HUES48 (cell line): Measurements from ENCODE around the gene TSPAN17.

Source experiments
- H3K27ac ChIP-seq: one replicate; pipeline ENCODE4 v1.7.0; 2013; ENCODE audit warnings: low read depth, low read length, inconsistent platforms
- H3K27me3 ChIP-seq: 2 replicates; pipeline ENCODE4 v1.6.1; 2013; ENCODE audit warnings: mild to moderate bottlenecking, low read length; ENCODE audit not compliant: control insufficient read depth, insufficient read depth
- H3K36me3 ChIP-seq: 2 replicates; pipeline ENCODE4 v1.6.1; 2013; ENCODE audit warnings: low read length; ENCODE audit not compliant: control insufficient read depth, insufficient read depth
- H3K4me1 ChIP-seq: 2 replicates; pipeline ENCODE4 v1.6.1; 2013; ENCODE audit warnings: mild to moderate bottlenecking, low read length; ENCODE audit not compliant: control insufficient read depth, insufficient read depth
- H3K4me3 ChIP-seq: 2 replicates; pipeline ENCODE4 v1.5.1; 2013; ENCODE audit warnings: mild to moderate bottlenecking, low read depth, low read length
- H3K9ac ChIP-seq: 2 replicates; pipeline ENCODE4 v1.6.1; 2013; ENCODE audit warnings: mild to moderate bottlenecking, low read depth, low read length, moderate library complexity
- H3K9me3 ChIP-seq: 2 replicates; pipeline ENCODE4 v1.6.1; 2013; ENCODE audit warnings: low read length; ENCODE audit not compliant: control insufficient read depth, insufficient read depth

TSPAN17 gene

GRCh38 chr5:176624142-176624541 lies 23.1 kb upstream of the TSPAN17 start:
- H3K27ac ChIP-seq: no peak overlapping the region
- H3K27me3 ChIP-seq: peaks cover 35% of the 10 kb centered on the region
- no peaks in the 10 kb centered on the region for H3K36me3 ChIP-seq
- peaks cover 7% of the 10 kb centered on the region for H3K4me1 ChIP-seq
- H3K9ac ChIP-seq: no peak overlapping the region
- no peak overlapping the region for H3K4me3 ChIP-seq
- no peaks in the 10 kb centered on the region for H3K9me3 ChIP-seq

DNA sequence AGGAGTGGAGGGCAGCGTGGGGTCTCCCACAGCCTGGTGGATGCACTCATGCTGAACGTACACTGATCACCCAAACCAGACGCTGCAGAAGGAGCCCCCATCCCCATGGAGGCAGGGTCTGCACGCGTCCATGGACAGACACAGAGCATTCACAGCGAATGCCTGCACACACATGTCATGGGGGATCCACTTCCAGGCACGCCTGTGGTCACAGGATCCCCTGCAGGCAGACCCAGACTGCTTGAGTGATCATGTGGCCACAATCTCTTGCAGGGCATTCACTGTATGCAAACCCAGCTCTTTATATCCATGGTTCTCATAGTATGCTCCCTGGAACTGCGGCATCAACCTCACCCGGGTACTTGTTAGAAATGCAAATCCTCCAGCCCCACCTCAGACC lies 22.3 kb upstream of the TSPAN17 start:
- peaks cover 36% of the 10 kb centered on the region for H3K27me3 ChIP-seq
- no peak overlapping the region for H3K9ac ChIP-seq
- no peaks in the 10 kb centered on the region for H3K9me3 ChIP-seq
- H3K4me3 ChIP-seq: no peak overlapping the region
- H3K36me3 ChIP-seq: no peaks in the 10 kb centered on the region
- 0 out of 2 replicates have a peak, but pooled peaks cover 4% of the 10 kb centered on the region for H3K4me1 ChIP-seq
- H3K27ac ChIP-seq: no peak overlapping the region

DNA sequence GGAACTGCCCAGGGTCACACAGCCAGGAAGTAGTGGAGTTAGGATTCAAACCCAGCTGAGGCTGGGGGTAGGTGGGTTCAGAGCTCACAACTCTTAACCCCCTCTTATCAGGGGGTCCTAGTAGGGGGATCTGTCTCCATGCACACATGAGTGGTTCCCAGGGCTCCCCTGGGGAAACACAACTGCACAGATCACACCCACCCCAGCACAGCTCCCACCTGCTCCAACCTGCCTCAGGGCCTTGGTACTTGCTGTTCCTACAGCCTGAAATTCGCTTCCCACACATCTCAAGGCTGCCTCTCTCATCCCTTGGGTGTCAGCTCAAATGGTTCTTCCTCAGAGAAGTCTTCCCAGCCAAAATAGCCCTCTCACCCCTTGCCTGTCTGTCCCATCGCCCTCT lies 21.8 kb upstream of the TSPAN17 start:
- peaks cover 32% of the 10 kb centered on the region for H3K27me3 ChIP-seq
- H3K9me3 ChIP-seq: no peaks in the 10 kb centered on the region
- H3K36me3 ChIP-seq: no peaks in the 10 kb centered on the region
- H3K27ac ChIP-seq: no peak overlapping the region
- H3K4me1 ChIP-seq: 0 out of 2 replicates have a peak, but pooled peaks cover 4% of the 10 kb centered on the region
- no peak overlapping the region for H3K4me3 ChIP-seq
- no peak overlapping the region for H3K9ac ChIP-seq

DNA sequence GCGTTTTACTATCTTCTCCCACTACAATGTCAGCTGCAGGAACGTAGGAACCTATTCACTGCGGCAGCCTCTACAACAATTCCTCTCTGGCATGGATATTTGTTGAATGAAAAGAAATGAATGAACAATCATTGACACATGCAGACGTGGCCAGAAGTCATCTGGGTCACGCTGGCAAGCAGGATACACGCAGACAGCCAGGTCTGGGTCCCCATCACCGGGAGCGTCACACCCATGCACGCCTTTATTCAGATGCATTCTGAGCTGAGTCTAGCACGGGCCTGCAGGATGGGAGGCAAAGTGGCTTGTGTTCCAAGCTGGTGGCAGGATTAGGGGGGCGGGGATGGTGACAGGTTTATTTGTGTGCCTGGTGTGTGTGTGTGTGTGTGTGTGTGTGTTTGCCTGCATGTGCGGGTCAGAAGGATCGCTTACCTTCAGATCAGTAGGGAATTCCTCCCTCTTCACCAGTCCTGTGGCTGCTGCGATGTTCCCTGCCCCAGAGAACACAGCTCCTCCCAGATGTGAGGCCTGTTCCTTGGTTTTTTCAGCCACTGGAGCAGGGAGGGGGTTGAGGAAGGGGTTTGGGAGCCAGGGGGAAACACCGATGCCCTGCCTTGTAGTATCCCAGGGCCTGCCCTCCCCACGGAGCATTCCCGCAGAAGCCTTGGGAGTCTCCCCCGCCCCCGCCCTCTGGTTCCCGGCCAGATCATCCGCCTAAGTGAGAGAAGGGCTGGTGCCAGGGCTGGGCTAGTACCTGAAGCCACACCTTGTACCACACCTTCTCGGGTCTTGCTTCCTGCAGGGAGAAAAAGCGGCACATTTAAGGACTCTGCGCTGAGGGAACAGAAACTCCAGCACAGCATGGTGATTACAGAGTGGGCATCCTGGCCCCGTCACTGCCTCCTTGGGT lies 21.1 kb upstream of the TSPAN17 start:
- Histone ChIP-seq H3K9ac (no peak overlapping the region), H3K4me1 (peaks cover 10% of the 10 kb centered on the region; the same call in 1 of the 2 replicates), H3K36me3 (no peaks in the 10 kb centered on the region), H3K27ac (no peak overlapping the region), H3K9me3 (no peaks in the 10 kb centered on the region), H3K4me3 (no peak overlapping the region), H3K27me3 (peaks cover 33% of the 10 kb centered on the region)

- Histone ChIP-seq H3K4me3 (no peak overlapping the region), H3K36me3 (no peaks in the 10 kb centered on the region), H3K4me1 (peaks cover 10% of the 10 kb centered on the region; the same call in 1 of the 2 replicates), H3K9me3 (no peaks in the 10 kb centered on the region), H3K27me3 (peaks cover 36% of the 10 kb centered on the region), H3K9ac (no peak overlapping the region), H3K27ac (no peak overlapping the region)
Measured at GRCh38 chr5:176626876-176627236, 20.4 kb upstream of the TSPAN17 start.

DNA sequence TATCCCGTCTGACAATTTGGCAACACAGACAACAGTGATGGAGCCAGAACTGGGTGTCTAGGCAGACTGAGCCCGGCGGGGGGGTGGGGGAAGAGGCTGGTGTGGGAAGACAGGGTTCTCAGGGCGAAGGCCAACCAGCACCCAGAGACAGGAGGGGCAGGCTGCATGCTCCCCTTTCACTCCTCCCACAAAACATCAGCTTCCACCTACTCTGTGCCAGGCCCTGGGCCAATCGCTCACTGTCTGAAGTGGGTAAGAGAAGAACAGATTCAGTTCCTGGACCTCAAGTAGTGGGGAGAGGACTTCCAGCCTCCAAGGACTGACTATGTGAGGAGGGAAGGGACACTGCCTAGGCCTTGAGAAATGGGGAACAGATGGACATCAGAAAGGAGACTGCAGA lies 19.7 kb upstream of the TSPAN17 start:
- H3K4me3 ChIP-seq: no peak overlapping the region
- peaks cover 39% of the 10 kb centered on the region for H3K27me3 ChIP-seq
- H3K9ac ChIP-seq: no peak overlapping the region
- no peaks in the 10 kb centered on the region for H3K9me3 ChIP-seq
- no peak overlapping the region for H3K27ac ChIP-seq
- H3K36me3 ChIP-seq: no peaks in the 10 kb centered on the region
- peaks cover 10% of the 10 kb centered on the region; the same call in 1 of the 2 replicates for H3K4me1 ChIP-seq

DNA sequence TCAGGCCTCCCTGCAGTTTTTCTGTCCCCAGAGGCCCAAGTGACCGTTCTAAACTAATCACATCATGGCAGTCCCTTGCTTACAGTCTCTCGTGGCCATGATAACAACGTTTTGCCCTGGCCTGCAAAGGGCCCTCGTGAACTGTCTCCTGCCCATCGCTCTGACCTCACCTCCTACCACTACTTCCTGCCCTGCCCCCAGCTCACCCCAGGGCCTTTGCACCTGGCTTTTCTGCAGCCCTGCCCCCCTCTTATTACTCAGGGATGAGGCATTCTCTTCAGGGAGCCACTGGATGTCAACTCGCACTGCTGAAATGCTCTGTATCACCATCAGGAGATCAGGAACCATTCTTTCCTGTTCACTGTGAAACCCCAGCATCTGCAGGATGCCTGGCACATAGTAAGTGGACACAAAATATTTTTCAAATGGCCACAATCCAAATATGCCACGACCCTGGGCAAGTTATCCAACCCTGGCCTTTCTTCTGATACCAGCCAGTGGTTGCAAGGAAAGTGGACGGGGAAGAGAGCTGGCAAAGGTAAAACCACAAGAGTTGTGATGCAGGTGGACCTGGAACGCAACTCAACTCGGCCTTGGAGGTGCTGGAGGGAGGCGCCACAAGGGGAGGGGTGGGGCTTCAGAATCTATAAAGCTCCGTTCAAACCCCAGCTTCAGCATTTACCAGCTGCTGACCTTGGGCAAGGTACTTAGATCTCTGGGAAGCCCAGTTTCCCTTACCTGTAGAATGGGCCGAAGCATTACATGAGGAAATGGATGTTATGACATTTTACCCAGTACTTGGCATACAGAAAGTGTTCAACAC lies 18.7 kb upstream of the TSPAN17 start:
- H3K27me3 ChIP-seq: peaks cover 48% of the 10 kb centered on the region

DNA sequence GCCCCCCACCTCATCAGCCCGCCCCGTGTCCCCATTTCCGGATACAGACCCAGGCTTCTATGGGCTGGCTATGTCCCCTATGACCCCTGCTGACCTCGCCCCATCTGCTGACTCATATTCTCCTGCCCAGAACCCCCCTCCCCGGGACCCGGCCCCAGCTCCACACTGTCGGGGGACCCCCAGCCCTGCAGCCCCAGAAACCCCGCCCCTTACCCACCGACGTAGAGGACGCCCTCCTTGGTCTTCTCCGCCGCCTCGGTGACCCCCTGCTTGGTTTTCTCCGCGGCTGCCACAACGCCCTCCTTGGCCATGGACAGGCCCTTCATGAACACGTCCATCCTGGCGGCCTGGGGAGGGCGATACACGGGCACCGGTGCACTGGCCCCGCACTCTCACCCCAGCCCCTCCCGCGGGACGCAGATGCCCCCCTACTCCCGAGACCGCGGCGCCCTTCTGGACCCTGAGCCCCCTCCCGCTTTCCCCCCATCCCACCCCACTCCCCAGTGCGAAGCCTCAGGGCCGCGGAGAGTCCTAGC lies 17.9 kb upstream of the TSPAN17 start:
- no peak overlapping the region for H3K9ac ChIP-seq
- H3K27ac ChIP-seq: no peak overlapping the region
- H3K9me3 ChIP-seq: no peaks in the 10 kb centered on the region
- H3K27me3 ChIP-seq: peaks cover 54% of the 10 kb centered on the region
- peak overlapping the region; percentile 81 for H3K4me3 ChIP-seq
- no peaks in the 10 kb centered on the region for H3K36me3 ChIP-seq
- H3K4me1 ChIP-seq: peaks cover 18% of the 10 kb centered on the region; the same call in 1 of the 2 replicates

More for the DNA sequence above, 18.7 kb upstream of the TSPAN17 start:
- H3K27ac ChIP-seq: no peak overlapping the region
- H3K36me3 ChIP-seq: no peaks in the 10 kb centered on the region
- H3K4me3 ChIP-seq: peak overlapping the region; percentile 81; the same call in 1 of the 2 replicates
- no peak overlapping the region for H3K9ac ChIP-seq
- no peaks in the 10 kb centered on the region for H3K9me3 ChIP-seq
- H3K4me1 ChIP-seq: peaks cover 11% of the 10 kb centered on the region; the same call in 1 of the 2 replicates

DNA sequence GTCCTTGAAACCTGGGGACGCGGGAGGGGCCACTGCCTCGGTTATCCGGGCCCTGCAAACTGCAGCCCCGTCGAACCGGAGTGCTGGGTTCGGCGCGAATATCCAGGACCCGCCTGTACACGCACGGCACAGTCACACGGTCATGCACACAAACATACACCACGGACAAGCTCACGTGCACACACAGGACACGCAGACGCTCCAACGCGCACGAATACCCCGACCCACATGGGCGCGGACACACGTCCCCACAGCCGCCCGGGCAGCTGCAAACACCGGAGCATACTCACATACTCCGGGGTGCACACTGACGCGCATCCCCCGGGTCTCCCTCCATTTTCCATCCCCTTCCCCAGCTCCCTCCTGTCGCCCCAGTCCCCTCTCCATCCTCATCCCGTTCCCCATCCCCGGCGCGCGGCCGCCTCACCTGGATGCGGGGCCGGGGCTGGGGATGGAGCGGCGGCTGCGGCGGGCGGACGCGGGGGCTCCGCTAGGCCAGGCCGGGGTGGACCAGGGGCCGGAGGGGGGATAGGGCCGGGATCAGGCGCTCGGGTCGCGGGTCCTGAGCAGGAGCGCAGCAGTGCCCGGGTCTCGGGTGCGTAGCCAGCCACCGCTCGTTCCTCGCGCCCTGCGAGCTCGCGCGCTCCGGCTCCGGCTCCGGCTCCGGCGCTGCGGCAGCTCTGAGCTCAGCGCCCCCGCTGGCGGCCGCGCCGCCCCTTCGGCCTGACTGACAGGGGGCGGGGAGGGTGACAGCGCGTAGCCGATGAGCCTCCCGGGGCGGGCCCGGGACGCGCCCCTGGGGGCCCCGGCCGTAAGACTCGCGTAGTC lies 17.2 kb upstream of the TSPAN17 start, which contains the start of the genes EIF4E1B and SNCB:
Gene EIF4E1B (plus strand): TSS at position 823 of the 828 bp plus-strand sequence. CDS start 12,113 bp downstream, outside the sequence.
Gene SNCB (minus strand): TSS at position 682 of the 828 bp plus-strand sequence. CDS start 880 bp downstream, outside the sequence.
- Histone ChIP-seq H3K36me3 (no peaks in the 10 kb centered on the region), H3K9me3 (no peaks in the 10 kb centered on the region), H3K9ac (no peak within 1 kb of the TSS), H3K27ac (no peak within 1 kb of the TSS), H3K4me1 (peaks cover 18% of the 10 kb centered on the region; the same call in 1 of the 2 replicates), H3K4me3 (peak within 1 kb of the TSS; percentile 81), H3K27me3 (peaks cover 54% of the 10 kb centered on the region)

DNA sequence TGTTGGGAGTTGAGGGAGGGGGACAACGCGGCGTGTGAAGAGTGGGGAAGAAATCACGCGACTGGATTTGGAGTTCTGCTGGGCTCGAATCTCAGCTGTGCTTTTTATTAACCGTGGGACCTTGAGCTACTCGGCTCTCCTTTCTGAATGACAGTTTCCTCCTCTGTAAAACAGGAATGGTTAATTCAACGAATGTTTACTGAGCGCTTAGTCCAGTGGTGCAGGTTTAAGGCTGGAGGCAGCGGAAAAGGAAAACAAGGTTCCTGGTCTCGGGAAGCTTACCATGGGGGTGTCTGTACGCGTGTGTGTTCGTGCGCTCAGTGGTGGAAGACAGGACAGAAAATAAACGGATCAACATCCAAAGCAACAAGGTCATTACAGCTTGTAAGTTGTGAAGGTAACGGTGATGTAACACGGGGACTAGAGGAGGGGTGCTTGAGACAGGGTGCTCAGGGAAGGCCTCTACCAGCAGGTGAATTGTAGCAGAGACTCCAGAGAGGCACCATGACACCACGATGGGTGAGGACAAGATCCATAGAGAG lies 16.5 kb upstream of the TSPAN17 start:
- Histone ChIP-seq H3K4me3 (peak overlapping the region; percentile 81), H3K27ac (no peak overlapping the region), H3K27me3 (peaks cover 54% of the 10 kb centered on the region), H3K9me3 (no peaks in the 10 kb centered on the region), H3K4me1 (peaks cover 18% of the 10 kb centered on the region; the same call in 1 of the 2 replicates), H3K36me3 (no peaks in the 10 kb centered on the region), H3K9ac (no peak overlapping the region)
